CD4-positive, alpha-beta T cell treated with Interleukin-2 at 100 ng/mL for 4 hours (primary cell): ENCODE data around the gene BICD2.

ENCODE experiments used
- DNase-seq: peaks from one replicate; pipeline ENCODE4 v3.0.0-alpha.2; 2020; ENCODE audit warnings: low spot score

The BICD2 gene

DNA sequence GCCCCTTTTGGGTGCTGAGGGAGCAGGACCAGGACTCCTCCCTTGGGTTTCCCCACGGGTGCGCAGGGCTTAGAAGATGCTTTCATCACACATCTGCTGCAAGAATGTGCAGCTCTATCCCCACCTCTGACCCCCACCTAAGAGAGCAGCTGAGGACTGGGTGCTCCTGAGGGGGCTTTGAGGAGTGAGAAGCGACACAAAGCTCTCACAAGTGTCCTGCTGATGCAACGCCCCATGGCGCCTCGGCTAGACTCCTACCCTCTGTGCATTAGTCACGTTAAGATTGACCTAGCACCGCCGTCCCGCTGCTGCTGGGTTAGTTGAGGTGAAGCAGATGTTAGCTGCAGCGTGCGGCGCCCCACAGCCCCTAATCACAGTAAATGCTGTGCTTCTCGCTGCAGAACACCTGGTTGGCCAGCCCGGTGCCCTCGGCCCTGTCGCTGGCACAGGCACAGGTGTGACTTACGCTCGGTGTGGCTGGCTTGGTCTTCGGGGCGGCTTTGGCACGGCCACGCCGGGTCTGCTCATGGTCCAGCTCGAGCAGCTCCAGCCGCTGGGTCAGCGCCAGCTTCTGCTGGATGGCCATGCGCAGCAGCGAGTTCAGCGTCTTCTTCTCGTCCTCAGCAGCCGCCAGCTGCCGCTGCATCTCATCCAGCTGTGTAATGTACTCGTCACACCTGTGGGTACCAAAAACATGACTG, 49.7 kb downstream of the BICD2 start:
- DNase-seq: no peak

DNA sequence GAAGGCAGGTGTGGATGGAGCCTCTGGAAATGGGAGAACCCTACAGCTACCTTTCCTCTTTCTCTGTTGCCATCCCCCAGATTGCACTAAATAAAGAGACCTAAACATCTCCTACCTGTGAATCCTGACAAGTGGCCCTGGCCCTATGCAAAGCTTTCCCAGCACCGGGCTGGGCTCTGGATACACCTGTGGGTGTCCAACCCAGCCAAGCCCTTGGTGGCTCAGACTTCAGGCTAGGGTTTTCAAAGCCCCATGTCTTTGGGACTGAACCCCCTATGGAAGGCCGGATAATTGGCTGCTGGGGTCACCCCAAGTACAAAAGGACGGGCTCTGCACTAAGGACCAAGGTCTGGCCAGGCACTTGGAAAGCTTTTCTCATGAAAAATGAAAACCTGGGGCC, 50.6 kb downstream of the BICD2 start:
- DNase-seq: no peak

DNA sequence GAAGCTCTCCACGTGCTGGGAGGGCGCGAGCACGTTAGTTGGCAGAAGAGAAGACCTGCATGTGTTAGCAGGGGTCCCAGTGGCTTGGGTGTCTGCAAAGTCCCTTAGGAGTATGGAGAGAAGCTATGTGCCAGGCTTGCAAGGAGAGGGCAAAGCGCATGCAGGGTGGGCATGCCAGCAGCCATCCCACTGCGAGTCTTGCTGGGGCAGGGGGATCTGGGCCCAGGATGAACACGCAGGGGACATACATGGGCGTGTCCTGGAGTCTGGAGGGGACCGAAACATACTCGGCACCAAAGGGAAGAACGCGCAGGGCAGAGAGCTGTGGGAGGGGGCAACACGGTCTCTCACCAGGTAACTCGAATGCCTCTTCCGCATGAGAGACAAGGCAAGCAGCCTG, 51.1 kb downstream of the BICD2 start:
- DNase-seq: no peak

DNA sequence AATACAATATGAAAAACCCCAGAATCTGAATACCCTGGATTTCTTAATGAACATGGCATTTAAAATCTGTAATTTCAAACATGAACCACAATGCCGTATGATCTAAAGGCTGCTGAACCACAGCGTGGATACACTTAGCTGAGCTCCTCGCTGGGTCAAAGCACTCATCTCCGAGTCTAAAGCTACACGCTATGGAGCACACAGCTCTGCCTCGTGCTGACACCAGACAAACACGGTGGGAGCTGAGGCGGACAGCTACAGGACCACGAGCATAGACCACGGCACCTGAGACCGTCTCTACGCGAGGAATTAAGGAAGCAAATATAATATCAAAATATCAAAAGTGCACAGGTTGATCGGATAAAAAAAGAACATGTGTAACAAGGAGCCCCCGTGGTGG, 51.9 kb downstream of the BICD2 start:
- DNase-seq: no peak

DNA sequence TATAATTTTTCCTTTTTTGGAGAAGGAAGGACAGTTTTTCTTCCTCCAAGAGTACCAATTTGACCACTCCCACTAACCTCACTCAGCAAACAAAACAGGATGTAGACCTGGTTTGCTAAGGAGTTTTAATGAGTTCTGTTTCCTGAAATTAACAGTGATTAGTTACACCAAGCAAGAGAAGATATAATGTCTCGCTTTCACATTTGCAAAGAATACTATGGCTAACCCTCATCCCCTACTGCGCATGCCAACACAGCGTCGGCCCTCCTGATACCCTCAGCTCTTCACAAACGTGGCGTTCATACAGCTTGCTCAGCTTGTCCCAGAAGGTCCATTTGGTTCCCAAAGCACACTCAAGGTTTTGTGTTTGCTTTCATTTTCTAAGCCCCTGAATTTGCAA, 52.8 kb downstream of the BICD2 start:
- DNase-seq: peak; percentile 40

DNA sequence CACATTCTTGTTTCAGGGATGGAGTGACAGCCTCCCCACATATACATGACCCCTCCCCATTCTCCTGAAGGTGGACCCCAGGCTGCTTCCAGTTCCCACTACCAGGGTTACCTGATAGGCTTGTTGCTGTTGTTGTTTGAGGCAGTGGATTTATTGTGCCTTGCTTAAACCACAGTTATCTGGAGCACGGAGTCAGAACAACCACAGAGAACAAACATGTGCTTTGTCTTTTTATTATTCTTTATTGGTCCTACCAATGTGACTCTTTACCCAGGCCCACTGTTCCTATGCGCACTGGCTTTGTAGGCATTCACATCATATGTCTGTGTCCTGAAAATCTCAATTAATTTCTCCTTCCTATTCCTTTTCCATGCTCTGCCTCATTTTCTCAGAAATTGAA, 53.5 kb downstream of the BICD2 start:
- no peak for DNase-seq

DNA sequence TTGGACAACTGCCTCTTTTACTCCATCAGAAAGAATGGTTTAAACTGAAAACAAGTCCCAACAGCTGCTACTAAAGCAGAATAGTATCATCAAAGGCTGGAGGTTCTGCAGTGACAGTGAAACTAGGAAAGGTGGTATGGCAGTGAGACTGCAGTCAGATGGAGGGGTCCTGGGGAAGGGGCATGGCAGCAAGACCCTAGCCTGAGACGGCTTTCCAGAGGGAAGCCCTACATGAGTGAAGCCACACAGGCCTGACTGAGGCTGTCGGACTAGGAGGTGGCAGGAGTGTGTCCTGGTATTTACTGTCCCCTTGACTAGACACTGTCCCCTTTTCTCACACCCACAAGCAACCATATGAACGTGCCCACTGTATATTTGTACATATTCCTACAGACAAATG, 54.3 kb downstream of the BICD2 start:
- DNase-seq: no peak

DNA sequence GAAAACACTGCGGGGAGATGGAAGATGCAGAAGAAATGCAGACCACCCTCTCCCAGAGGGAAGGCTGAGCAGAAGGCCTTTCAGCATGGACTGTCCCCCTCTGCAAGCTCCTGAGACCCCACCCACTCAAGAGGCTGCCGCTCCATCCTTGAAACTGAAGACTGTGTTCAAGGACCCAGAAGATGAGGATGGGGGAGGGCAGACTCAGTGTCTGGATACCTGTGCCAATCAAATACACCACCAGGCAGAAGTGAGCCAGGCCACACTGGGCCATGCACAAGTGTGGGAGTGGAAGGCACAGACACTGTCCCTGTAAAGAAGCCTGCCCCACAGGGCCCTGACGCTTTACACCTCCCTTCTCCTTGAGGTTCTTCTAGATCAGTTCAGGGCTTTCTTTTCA, 54.7 kb downstream of the BICD2 start:
- DNase-seq: no peak

DNA sequence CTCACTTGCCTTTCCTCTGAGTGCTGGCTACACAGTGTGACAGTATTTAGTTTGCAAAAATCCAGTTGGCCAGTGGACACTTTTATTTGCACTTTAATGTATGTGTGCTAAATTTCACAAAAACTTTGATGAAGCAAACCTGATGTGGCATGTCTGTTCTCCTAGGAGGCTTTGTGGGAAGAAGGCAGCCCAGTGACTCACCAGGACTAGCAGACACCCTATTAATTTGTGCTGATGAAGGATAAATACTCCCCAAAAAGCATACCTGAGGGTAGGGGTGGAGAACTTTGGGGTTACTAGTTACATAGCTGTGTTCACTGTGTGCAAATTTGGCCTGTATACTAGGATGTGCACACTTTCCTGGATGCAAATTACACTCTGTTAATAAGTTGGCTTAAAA, 55.4 kb downstream of the BICD2 start:
- DNase-seq: no peak

DNA sequence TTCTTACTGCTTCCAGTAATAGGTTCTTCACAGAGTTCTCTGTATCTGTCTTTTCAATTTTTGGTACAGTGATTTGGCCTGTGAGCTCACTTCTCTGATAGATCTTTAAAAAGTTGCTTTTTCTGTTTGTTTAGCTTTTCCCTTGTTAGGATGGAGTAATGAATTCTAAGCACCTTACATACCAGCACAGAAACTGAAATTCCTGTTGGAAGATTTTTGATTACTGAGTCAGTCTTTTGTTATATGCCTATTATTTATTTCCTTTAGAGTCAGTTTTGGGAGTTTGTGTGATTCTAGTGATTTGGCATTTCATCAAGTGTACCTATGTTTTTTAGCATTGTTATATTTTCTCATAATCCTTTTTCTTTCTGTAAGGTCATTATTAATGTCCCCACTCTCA, 57.1 kb downstream of the BICD2 start:
- DNase-seq: no peak

DNA sequence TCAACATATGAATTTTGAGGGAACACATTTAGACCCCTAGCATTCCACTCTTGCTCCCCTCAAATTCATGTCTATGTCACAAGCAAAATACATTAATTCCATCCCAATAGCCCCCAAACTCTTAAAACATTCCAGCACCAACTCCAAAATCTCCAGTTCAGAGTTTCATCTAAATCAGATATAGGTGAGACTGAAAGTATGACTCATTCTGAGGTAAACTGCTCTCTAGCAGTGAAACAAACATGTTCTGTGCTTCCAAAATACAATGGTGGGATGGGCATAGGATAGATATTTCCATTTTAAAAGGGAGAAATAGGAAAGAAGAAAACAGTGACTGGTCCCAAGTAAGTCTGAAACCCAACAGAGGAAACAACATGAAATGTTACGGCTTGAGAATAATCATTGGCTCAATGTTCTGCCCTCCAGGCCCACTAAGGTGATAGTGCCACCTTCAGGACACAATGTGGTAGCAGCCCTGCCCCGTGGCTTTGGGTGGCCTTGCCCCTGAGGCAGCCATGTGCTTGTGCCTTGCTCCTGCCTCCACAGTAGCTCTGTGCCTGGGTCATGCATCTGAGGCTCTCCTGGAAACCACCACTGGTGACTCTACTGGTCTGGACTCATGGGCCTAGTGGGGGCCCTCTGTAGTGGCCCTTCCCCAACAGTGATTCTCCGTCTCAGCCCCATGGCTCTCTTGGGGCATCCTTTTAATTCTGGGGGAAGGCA, 58.3 kb downstream of the BICD2 start:
- peak; percentile 40 for DNase-seq

DNA sequence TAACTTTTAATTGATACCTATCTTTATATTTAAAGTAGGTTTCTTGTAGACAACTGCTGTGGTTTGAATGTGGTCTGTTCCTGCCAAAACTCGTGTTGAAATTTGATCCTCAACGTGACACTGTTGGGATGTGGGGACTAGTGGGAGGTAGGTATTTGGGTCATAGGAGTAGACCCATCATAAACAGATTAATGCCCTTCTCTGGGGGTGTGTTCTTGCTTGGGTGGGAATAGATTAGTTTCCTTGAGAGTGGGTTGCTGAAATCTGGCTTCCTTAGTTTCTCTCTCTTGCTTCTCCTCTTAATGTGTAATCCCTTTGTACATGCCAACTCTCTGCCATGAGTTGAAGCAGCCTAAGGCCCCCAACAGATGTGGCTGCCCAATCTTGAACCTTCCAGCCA, 60.1 kb downstream of the BICD2 start:
- DNase-seq: no peak

DNA sequence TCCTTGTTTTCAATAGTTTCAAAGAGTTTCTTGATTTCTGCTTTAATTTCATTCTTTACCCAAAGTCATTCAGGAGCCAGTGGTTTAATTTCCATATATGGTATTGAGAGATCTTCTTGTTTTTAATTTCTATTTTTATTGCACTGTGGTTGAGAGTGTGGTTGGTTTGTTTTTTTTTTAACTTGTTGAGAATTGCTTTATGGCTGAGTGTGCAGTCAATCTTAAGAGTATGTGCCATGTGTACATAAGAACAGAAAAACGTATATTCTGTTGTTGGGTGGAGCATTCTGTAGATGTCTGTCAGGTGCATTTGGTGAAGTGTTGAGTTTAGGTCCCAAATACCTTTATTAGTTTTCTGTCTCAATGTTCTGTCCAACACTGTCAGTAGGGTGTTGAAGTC, 68.0 kb downstream of the BICD2 start:
- DNase-seq: no peak

DNA sequence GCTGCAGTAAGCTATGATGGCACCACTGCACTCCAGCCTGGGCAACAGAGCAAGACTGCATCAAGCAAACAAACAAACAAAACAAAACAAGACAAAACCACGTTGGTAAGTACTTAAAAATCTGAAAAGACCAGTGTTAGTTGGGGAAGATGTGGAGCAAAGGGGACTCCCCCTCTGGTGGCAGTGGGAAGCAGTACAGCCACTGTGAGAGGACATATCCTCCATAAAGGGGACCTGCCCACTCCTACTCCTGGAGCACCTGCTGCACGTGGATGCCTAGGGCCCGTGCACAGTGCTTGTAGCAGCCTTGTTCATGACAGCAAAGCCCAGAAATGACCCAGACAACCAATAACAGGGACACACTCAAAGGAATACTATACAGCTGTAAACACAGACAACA, 77.7 kb downstream of the BICD2 start:
- DNase-seq: no peak

DNA sequence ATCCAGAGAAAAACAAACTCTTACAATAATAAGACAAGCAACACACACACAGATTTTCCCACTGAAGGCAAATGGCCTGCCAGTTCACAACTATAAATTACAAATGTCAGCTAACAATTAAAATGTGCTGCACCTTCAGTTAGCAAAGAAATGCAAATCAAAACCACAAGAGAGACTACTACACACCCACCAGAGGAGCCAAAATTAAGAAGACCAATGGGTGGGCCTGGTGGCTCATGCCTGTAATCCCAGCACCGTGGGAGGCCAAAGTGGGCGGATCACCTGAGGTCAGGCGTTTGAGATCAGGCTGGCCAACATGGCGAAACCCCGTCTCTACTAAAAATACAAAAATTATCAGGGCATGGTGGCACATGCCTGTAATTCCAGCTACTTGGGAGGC, 79.6 kb downstream of the BICD2 start:
- no peak for DNase-seq

DNA sequence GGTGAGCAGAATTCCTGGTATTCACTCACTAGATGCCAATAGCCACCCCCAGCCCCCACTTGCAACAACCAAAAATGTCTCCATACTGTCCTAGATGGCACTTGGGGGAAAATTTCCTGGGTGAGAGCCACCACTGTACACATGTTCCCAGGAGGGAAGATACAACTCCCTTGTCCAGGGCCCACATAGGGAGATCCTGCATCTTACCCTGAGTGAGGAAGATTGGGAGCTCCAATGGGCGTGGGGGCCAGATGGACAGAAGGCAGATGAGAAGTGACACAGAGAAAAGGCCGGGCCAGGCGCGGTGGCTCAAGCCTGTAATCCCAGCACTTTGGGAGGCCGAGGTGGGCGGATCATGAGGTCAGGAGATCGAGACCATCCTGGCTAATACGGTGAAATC, 82.4 kb downstream of the BICD2 start:
- DNase-seq: no peak

DNA sequence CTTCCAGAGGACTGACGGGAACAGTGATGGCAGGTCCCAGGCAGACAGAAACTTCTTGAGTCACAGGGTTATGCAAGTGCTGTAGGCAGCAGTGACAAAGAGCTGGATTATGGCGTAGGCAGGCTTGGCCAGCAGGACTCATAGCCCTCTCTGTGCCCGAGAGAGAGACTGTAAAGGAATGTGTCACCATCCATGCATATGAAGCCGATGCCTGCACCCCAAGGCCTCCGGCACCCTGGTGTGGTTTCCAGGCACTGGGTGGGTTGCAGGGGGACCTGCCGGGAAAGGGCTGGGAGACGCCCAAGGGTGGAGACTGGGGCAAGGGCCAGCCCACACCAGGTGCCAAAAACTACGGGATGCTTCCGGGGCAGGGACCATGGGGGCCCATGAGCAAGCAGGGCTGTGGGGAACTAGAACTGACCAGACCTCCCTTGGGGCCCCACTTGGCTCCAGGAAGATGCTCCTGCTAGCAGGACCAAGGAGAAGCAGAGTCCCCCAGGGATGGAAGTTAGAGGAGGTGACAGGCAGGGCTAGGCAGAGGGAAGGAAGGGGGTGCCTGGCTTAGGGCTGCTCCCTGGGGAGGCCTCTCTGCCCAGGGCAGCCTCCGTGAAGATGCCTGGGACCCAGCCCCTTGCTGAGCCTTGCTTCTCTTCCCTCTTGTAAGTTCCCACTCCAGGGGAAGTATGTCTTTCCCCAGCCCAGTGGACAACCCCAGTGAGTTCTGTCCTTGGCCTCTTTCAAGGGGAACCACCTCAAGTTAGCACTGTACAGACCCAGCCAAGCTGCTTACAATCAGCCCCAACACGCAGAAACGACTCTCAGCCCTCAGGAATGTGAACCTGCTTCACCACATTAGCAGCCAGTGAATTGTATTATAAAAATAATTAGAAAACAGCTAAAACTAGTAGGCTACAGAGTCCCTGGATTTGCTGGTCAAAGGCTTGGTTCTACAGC, 84.2 kb downstream of the BICD2 start:
- no peak for DNase-seq

DNA sequence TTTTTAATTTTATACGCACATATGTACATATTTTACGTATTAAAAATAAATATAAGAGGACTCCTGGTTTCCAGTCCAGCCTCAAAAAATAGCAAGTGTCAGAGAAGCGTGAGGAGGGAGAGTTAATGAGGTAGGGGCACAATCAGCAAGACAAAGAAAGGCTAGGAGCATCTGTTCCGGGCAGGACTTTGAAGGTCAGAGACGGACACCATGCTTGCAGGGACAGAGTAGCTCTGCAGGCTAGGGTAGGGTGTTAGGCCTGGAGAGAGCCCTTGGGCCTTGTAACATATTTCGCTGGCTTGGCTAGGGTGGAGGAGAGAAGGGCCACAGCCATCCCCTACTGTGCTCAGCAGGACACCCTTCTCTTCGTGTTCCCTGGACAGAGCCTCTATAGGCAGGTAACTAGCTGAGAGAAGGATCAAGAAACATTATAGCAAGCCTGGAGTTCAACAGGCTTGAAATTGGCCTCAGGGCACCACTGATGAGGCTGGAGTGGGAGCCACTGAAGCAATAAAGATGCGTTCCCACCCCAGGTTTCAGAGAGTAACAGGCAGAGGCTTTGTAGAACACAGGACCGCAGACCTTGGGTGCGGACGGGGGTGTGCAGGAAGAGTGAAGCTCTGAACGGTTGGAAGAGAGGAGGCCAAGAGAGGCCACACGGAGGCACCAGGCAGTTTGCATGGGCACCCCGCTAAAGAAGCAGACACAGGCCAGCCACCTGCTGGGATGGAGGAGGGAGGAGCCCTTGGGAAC, 85.0 kb downstream of the BICD2 start:
- DNase-seq: no peak

DNA sequence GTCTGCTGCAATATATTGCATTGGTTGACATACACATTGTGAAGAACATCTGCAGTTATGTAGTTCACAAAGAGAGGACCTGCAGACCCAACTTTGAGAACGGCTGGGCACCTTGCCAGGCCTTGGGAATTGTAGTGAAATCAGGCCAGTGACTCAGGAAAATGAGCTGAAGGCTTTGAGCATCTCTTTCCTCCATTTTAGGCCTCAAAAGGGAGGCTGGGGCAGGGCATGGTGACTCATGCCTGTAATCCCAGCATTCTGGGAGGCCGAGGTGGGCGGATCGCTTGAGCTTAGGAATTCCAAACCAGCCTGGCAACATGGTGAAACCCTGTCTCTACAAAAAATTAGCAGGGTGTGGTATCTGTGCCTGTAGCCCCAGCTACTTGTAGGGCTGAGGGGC, 93.3 kb downstream of the BICD2 start:
- no peak for DNase-seq

DNA sequence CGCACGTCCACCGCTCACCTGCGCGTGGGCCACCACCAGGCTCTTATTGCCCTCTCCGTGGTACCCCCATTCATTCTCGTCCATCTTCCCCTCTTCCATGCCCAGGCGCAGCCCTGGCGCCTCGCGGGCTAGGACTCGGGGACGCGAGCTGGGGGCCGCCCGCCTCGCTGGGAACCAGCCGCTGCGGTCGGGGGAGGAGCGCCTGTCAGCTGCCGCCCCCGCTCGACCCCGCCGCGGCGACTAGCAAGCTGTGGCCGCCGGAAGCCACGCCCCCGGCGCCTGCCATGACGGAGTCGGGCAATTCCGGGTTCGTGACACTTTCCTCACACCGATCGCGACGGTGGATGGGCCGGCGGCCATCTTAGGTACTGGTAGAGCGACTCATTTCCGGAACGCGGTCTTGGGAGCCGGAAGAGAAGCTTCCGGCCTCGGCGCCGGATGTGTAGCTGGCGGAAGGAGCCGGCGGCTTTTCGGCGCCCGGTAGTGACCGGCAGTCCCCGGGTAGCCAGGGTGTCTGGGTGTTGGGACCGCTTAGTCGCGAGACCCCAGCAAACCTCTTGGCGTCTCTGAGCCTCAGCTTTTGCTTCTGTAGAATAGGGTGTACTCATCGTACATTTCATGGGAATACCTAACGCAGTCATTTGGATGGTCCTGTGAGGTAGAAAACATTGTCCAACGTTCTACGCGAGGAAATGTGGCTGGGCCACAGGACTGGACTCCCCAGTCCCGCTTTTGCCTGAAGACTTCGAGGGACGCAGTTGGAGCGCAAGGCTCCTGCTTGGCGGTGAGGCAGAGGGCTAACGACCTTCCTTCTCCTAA, 94.5 kb downstream of the BICD2 start, which contains the start of gene IPPK:
IPPK (minus strand) TSS at position 242 of the 819 bp plus-strand sequence; CDS start at position 99, 143 bp downstream.
- DNase-seq: peak; percentile 97

DNA sequence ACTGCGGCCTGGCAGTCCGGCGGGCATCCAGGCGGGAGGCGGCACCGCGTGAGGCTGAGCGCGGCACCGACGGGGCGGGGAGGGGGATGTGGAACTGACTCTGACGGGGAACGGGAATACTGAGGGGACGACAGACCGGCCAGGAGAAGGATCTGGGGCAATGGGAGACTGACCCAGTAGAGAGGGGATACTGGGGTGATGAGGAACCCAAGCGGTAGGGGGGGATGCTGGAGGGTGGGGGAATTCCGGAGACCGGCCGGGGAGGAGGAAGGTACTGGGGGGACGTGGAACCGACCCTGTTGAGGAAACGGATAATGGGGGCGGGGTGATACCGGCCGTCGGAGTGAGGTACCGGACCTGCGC, 95.1 kb downstream of the BICD2 start:
- DNase-seq: no peak
